ENCODE data around the gene LMBR1.
"Not testable (repeated sequence)": the region's sequence is repeated elsewhere in the genome, so short reads cannot be mapped to it uniquely, and the experiment has no call there.

LMBR1 gene

DNA sequence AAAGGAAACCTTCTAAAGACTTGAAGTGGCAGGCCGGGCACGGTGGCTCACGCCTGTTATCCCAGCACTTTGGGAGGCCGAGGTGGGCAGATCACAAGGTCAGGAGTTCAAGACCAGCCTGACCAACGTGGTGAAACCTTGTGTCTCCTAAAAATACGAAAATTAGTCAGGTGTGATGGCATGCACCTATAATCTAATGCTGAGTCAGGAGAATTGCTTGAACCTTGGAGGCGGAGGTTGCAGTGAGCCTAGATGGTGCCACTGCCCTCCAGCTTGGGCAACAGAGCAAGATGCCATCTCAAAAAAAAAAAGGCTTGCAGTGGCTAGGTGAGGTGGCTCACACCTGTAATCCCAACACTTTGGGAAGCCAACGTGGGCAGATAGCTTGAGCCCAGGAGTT lies 24.6 kb downstream of the LMBR1 start:
- H3K27ac ChIP-seq (replicated peaks; ENCODE audit: low read length); H2AFZ ChIP-seq (ENCODE audit: low read length); H2BK5ac ChIP-seq (ENCODE audit: low read length); H3K79me1 ChIP-seq (ENCODE audit: low read depth, low read length); H4K91ac ChIP-seq (ENCODE audit: low read depth, low read length, poor library complexity); H4K8ac ChIP-seq (ENCODE audit: low read depth, low read length); H3K9ac ChIP-seq (ENCODE audit: low read depth, low read length, poor library complexity); H2AK5ac ChIP-seq (ENCODE audit: low read depth, low read length); H3K18ac ChIP-seq (ENCODE audit: low read length); H2BK12ac ChIP-seq (ENCODE audit: low read length); H3K14ac ChIP-seq (ENCODE audit: low read length); H3K4me2 ChIP-seq (ENCODE audit: insufficient read depth, low read length, poor library complexity, severe bottlenecking); H2BK15ac ChIP-seq (ENCODE audit: low read length); H2BK120ac ChIP-seq (ENCODE audit: low read depth, low read length); H3K4me3 ChIP-seq (ENCODE audit: low read length in 2 of 2); H3K23ac ChIP-seq (ENCODE audit: low read depth, low read length, poor library complexity); H3K27me3 ChIP-seq (ENCODE audit: control insufficient read depth in 3 of 3, insufficient read depth in 3 of 3, low read depth in 1 of 3, low read length in 3 of 3); H3K4ac ChIP-seq (ENCODE audit: low read length); H3K4me1 ChIP-seq (ENCODE audit: control insufficient read depth in 2 of 2, insufficient read depth in 1 of 2, low read depth in 1 of 2, low read length in 2 of 2); DNase-seq (ENCODE audit: low spot score): not testable (repeated sequence)
- no CpG with 5 or more reads among the region's 8 CpGs for WGBS, 2 donors (ENCODE audit: extremely low coverage in 2 of 2, insufficient read length in 2 of 2, insufficient replicate concordance in 1 of 2)
- H3K9me3 ChIP-seq (replicated peaks in 1 of 2; ENCODE audit: control insufficient read depth in 2 of 2, insufficient read depth in 1 of 2, low read depth in 1 of 2, low read length in 2 of 2): peaks cover 0 to 12% of the 10 kb centered on the region in 2 donors
- H3K36me3 ChIP-seq (replicated peaks in 1 of 2; ENCODE audit: control insufficient read depth in 2 of 2, insufficient read depth in 2 of 2, low read length in 2 of 2): peaks cover 0 to 15% of the 10 kb centered on the region in 2 donors

- Histone ChIP-seq H3K4ac (ENCODE audit: low read length) (no peak overlapping the region), H3K4me1 (ENCODE audit: control insufficient read depth in 2 of 2, insufficient read depth in 1 of 2, low read depth in 1 of 2, low read length in 2 of 2) (no peaks in the 10 kb centered on the region), H3K9me3 (replicated peaks in 1 of 2; ENCODE audit: control insufficient read depth in 2 of 2, insufficient read depth in 1 of 2, low read depth in 1 of 2, low read length in 2 of 2) (peaks cover 2 to 22% of the 10 kb centered on the region in 2 donors), H3K18ac (ENCODE audit: low read length) (no peak overlapping the region), H4K8ac (ENCODE audit: low read depth, low read length) (no peak overlapping the region), H2BK5ac (ENCODE audit: low read length) (no peak overlapping the region), H3K4me3 (ENCODE audit: low read length in 2 of 2) (no peak overlapping the region), H3K14ac (ENCODE audit: low read length) (no peak overlapping the region), H3K79me1 (ENCODE audit: low read depth, low read length) (no peaks in the 10 kb centered on the region), H2BK12ac (ENCODE audit: low read length) (no peak overlapping the region), H2AFZ (ENCODE audit: low read length) (no peak overlapping the region), H3K36me3 (replicated peaks in 1 of 2; ENCODE audit: control insufficient read depth in 2 of 2, insufficient read depth in 2 of 2, low read length in 2 of 2) (peaks cover 0 to 15% of the 10 kb centered on the region in 2 donors), H2AK5ac (ENCODE audit: low read depth, low read length) (no peak overlapping the region), H3K9ac (ENCODE audit: low read depth, low read length, poor library complexity) (no peak overlapping the region), H3K4me2 (ENCODE audit: insufficient read depth, low read length, poor library complexity, severe bottlenecking) (no peak overlapping the region), H4K91ac (ENCODE audit: low read depth, low read length, poor library complexity) (no peak overlapping the region), H3K27ac (replicated peaks; ENCODE audit: low read length) (no peak overlapping the region), H2BK15ac (ENCODE audit: low read length) (no peak overlapping the region), H3K27me3 (ENCODE audit: control insufficient read depth in 3 of 3, insufficient read depth in 3 of 3, low read depth in 1 of 3, low read length in 3 of 3) (no peaks in the 10 kb centered on the region), H3K23ac (ENCODE audit: low read depth, low read length, poor library complexity) (no peak overlapping the region), H2BK120ac (ENCODE audit: low read depth, low read length) (no peak overlapping the region)
- no CpG with 5 or more reads among the region's 1 CpG for WGBS, 2 donors (ENCODE audit: extremely low coverage in 2 of 2, insufficient read length in 2 of 2, insufficient replicate concordance in 1 of 2)
- DNase-seq (ENCODE audit: low spot score): no peak
Measured at GRCh38 chr7:156865493-156865892, 27.5 kb downstream of the LMBR1 start.

GRCh38 chr7:156862022-156862421 lies 31.0 kb downstream of the LMBR1 start:
- H2AK5ac ChIP-seq (ENCODE audit: low read depth, low read length); H3K27me3 ChIP-seq (ENCODE audit: control insufficient read depth in 3 of 3, insufficient read depth in 3 of 3, low read depth in 1 of 3, low read length in 3 of 3): not testable (repeated sequence)
- WGBS, 2 donors (ENCODE audit: extremely low coverage in 2 of 2, insufficient read length in 2 of 2, insufficient replicate concordance in 1 of 2): no CpG with 5 or more reads among the region's 2 CpGs

DNA sequence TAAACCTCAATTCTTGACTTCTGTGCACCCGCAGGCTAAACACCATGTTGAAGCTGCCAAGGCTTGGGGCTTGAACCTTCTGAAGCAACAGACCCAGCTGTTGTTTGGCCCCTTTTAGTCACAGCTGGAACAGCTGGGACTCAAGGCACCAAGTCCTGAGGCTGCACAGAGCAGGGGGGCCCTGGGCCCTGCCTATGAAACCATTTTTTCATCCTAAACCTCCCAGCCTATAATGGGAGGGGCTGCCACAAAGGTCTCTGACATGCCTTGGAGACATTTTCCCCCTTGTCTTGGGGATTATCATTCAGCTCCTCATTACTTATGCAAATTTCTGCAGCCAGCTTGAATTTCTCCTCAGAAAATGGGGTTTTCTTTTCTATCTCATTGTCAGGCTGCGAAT lies 31.8 kb downstream of the LMBR1 start:
- Histone ChIP-seq H2BK15ac (ENCODE audit: low read length) (no peak overlapping the region), H4K8ac (ENCODE audit: low read depth, low read length) (no peak overlapping the region), H4K91ac (ENCODE audit: low read depth, low read length, poor library complexity) (no peak overlapping the region), H3K23ac (ENCODE audit: low read depth, low read length, poor library complexity) (no peak overlapping the region), H3K9ac (ENCODE audit: low read depth, low read length, poor library complexity) (no peak overlapping the region), H2BK5ac (ENCODE audit: low read length) (no peak overlapping the region), H3K4ac (ENCODE audit: low read length) (no peak overlapping the region), H2AK5ac (ENCODE audit: low read depth, low read length) (no peak overlapping the region), H2AFZ (ENCODE audit: low read length) (no peak overlapping the region), H3K4me1 (ENCODE audit: control insufficient read depth in 2 of 2, insufficient read depth in 1 of 2, low read depth in 1 of 2, low read length in 2 of 2) (no peaks in the 10 kb centered on the region), H3K79me1 (ENCODE audit: low read depth, low read length) (no peaks in the 10 kb centered on the region), H3K18ac (ENCODE audit: low read length) (no peak overlapping the region), H2BK120ac (ENCODE audit: low read depth, low read length) (no peak overlapping the region), H3K4me2 (ENCODE audit: insufficient read depth, low read length, poor library complexity, severe bottlenecking) (no peak overlapping the region), H2BK12ac (ENCODE audit: low read length) (no peak overlapping the region), H3K9me3 (replicated peaks in 1 of 2; ENCODE audit: control insufficient read depth in 2 of 2, insufficient read depth in 1 of 2, low read depth in 1 of 2, low read length in 2 of 2) (peaks cover 2 to 37% of the 10 kb centered on the region in 2 donors), H3K4me3 (ENCODE audit: low read length in 2 of 2) (no peak overlapping the region), H3K27me3 (ENCODE audit: control insufficient read depth in 3 of 3, insufficient read depth in 3 of 3, low read depth in 1 of 3, low read length in 3 of 3) (no peaks in the 10 kb centered on the region), H3K14ac (ENCODE audit: low read length) (no peak overlapping the region), H3K27ac (replicated peaks; ENCODE audit: low read length) (no peak overlapping the region), H3K36me3 (replicated peaks in 1 of 2; ENCODE audit: control insufficient read depth in 2 of 2, insufficient read depth in 2 of 2, low read length in 2 of 2) (peaks cover 0 to 15% of the 10 kb centered on the region in 2 donors)
- DNase-seq (ENCODE audit: low spot score): no peak
- WGBS, 2 donors (ENCODE audit: extremely low coverage in 2 of 2, insufficient read length in 2 of 2, insufficient replicate concordance in 1 of 2): no CpG with 5 or more reads among the region's 2 CpGs

More at GRCh38 chr7:156862022-156862421, 31.0 kb downstream of the LMBR1 start:
- not testable (repeated sequence) for H3K4me2 ChIP-seq (ENCODE audit: insufficient read depth, low read length, poor library complexity, severe bottlenecking); H2BK120ac ChIP-seq (ENCODE audit: low read depth, low read length); DNase-seq (ENCODE audit: low spot score); H3K14ac ChIP-seq (ENCODE audit: low read length); H3K9ac ChIP-seq (ENCODE audit: low read depth, low read length, poor library complexity); H3K4me1 ChIP-seq (ENCODE audit: control insufficient read depth in 2 of 2, insufficient read depth in 1 of 2, low read depth in 1 of 2, low read length in 2 of 2); H2AFZ ChIP-seq (ENCODE audit: low read length); H3K27ac ChIP-seq (replicated peaks; ENCODE audit: low read length); H2BK15ac ChIP-seq (ENCODE audit: low read length); H4K8ac ChIP-seq (ENCODE audit: low read depth, low read length); H3K18ac ChIP-seq (ENCODE audit: low read length); H3K4ac ChIP-seq (ENCODE audit: low read length); H2BK5ac ChIP-seq (ENCODE audit: low read length); H3K79me1 ChIP-seq (ENCODE audit: low read depth, low read length); H4K91ac ChIP-seq (ENCODE audit: low read depth, low read length, poor library complexity); H2BK12ac ChIP-seq (ENCODE audit: low read length); H3K4me3 ChIP-seq (ENCODE audit: low read length in 2 of 2); H3K23ac ChIP-seq (ENCODE audit: low read depth, low read length, poor library complexity)
- Histone ChIP-seq H3K36me3 (replicated peaks in 1 of 2; ENCODE audit: control insufficient read depth in 2 of 2, insufficient read depth in 2 of 2, low read length in 2 of 2) (peaks cover 0 to 15% of the 10 kb centered on the region in 2 donors), H3K9me3 (replicated peaks in 1 of 2; ENCODE audit: control insufficient read depth in 2 of 2, insufficient read depth in 1 of 2, low read depth in 1 of 2, low read length in 2 of 2) (peaks cover 2 to 35% of the 10 kb centered on the region in 2 donors)

Measured in neuronal stem cell (in vitro differentiated cells).